Left forelimb (tissue), 1 donor: ENCODE results near the gene OR7C2.
"Not testable (repeated sequence)": the region's sequence is repeated elsewhere in the genome, so short reads cannot be mapped to it uniquely, and the experiment has no call there.

Source experiments
- DNase-seq: peaks from one replicate; pipeline ENCODE4 v3.0.0-alpha.2; 2018; ENCODE audit warnings: low spot score

Gene OR7C2

GRCh38 chr19:14941189-14941588 lies at the start of gene OR7C2:
TSS of gene OR7C2 (plus strand) at chr19:14941489. CDS start at chr19:14941489, 0 bp downstream.
- no peak for DNase-seq

GRCh38 chr19:14901675-14902260 lies 39.5 kb upstream of the OR7C2 start:
- no peak for DNase-seq

- DNase-seq, result no peak
Measured at GRCh38 chr19:14906711-14907110, 34.6 kb upstream of the OR7C2 start.

GRCh38 chr19:14915116-14915515 lies 26.2 kb upstream of the OR7C2 start:
- no peak for DNase-seq

- DNase-seq, result no peak
Measured at GRCh38 chr19:14916848-14917247, 24.4 kb upstream of the OR7C2 start.

GRCh38 chr19:14933506-14933905 lies 7.8 kb upstream of the OR7C2 start:
- DNase-seq, result no peak

GRCh38 chr19:14940266-14940665 lies 1.0 kb upstream of the OR7C2 start:
- no peak for DNase-seq

- no peak for DNase-seq
Measured at GRCh38 chr19:14943601-14944000, 2.3 kb downstream of the OR7C2 start.

GRCh38 chr19:14944456-14944855 lies 3.2 kb downstream of the OR7C2 start:
- DNase-seq, result no peak

GRCh38 chr19:14949413-14949812 lies 8.1 kb downstream of the OR7C2 start:
- DNase-seq, result not testable (repeated sequence)

- DNase-seq, result no peak
Measured at GRCh38 chr19:14949876-14950275, 8.6 kb downstream of the OR7C2 start.

GRCh38 chr19:14950421-14950820 lies 9.1 kb downstream of the OR7C2 start:
- DNase-seq, result no peak

- DNase-seq, result no peak
Measured at GRCh38 chr19:14952767-14953166, 11.5 kb downstream of the OR7C2 start.

- DNase-seq, result no peak
Measured at GRCh38 chr19:14954071-14954655, 12.9 kb downstream of the OR7C2 start.

- DNase-seq, result no peak
Measured at GRCh38 chr19:14957464-14957863, 16.2 kb downstream of the OR7C2 start.

GRCh38 chr19:14959263-14959662 lies 18.0 kb downstream of the OR7C2 start:
- no peak for DNase-seq

- DNase-seq, result no peak
Measured at GRCh38 chr19:14961956-14962685, 20.8 kb downstream of the OR7C2 start.

GRCh38 chr19:14968247-14968646 lies 27.0 kb downstream of the OR7C2 start:
- DNase-seq, result no peak

- DNase-seq, result no peak
Measured at GRCh38 chr19:14971474-14971873, 30.2 kb downstream of the OR7C2 start.

GRCh38 chr19:14972676-14973075 lies 31.4 kb downstream of the OR7C2 start:
- DNase-seq, result no peak

- DNase-seq, result no peak
Measured at GRCh38 chr19:14974488-14974887, 33.2 kb downstream of the OR7C2 start.

GRCh38 chr19:14977128-14977527 lies 35.8 kb downstream of the OR7C2 start:
- DNase-seq, result no peak

GRCh38 chr19:14978161-14978776 lies 37.0 kb downstream of the OR7C2 start:
- DNase-seq, result no peak
